Effector CD4-positive, alpha-beta T cell (primary cell): ENCODE results near the gene FGF12.

ENCODE experiments used
- DNase-seq: peaks from one replicate; pipeline ENCODE4 v3.0.0-alpha.2; 2020

Gene FGF12

DNA sequence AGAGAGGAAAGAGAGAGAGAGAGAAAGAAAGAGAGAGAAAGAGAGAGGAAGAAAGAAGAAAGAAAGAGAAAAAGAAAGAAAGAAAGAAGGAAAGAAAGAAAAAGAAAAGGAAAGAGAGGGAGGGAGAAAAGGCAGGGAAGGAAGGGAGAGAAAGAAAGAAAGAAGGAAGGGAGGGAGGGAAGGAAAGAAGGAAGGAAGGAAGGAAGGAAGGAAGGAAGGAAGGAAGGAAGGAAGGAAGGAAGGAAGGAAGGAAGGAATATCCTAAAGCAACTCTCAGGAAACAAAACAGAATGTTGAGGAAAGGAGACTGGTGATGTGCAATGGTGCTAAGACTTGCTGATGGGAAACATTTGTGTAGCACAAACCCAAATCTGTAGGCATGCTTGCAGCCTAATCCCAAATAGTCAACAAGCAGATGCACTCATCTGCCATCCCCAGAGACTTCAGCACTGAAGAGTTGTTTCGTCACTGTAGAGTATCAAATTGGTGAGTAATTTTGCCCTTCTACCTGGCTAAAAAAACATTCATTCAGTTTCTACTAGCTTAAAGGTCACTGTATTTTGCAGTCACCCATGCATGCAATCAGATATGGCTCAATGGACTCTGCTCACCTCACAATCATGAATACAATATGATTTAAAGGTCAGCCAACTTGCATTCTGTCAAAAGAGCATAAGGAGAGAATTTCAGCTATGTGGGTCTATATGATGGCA is 480.3 kb downstream of the FGF12 start:
- no peak for DNase-seq

DNA sequence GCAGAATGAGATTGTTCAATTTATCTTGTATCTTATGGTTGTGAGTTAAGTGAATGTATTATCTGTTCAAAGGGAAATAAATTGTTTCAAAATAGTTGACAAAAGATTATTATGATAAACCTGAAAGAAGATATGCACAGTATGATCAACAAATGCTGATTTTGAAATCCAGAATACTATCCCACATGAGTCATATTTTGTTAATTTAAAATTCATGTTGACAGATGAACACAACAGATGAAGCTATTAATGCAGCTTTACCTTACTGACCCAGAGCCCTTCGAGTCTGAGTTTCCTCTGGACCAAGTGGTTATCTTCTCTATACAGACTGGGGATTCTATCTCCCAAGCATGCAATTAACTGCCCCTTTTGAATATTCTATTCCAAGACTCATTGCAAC is 482.8 kb downstream of the FGF12 start:
- no peak for DNase-seq

- DNase-seq = no peak
Observed at GRCh38 chr3:192239956-192240355, 487.4 kb downstream of the FGF12 start.

DNA sequence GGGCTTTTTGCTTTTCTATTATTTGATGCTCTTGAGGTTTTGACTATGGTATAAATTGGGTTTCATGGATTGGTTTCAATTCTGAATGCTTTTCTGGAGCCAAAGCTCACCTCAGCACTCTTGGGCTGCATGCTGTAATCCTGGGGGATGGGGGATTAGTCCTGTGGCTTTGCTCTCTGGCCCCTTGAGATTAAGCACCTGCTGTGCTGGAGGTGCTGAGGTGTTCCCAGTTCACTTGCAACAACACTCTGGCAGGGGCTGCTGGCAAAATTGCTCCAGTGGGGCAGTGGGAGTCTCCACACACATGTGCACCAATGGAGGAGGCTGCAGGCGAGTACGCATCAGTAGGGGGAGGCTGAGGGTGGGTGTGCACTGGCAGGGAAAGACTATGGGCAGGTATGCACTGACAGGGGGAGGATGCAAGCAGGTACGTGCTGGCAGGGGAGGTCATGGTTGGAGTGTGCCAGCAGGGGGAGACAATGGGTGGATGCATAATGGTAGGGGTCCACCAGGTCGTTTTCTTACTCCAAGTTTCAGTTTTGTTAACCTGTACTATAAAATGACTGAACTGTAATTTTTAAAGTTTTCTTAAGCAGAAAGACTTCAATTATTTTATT is 489.2 kb downstream of the FGF12 start:
- DNase-seq = no peak

DNA sequence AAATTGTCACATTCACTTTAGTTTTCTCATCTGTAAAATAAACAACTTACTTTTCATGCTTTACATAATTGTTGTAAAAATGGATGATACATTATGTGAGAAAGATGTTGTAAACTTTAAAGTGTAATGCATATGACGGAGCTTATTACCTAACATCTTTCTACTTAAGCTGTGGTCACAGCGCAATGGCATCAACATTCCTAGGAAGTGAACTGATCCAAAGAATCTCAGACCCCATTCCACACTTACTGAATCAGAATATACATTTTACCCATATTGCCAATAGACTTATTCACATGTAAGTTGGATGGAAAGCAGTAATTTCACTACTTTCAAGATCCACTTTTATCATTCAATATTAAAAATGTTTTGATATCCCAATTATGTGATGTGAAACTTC is 497.5 kb downstream of the FGF12 start:
- no peak for DNase-seq

DNA sequence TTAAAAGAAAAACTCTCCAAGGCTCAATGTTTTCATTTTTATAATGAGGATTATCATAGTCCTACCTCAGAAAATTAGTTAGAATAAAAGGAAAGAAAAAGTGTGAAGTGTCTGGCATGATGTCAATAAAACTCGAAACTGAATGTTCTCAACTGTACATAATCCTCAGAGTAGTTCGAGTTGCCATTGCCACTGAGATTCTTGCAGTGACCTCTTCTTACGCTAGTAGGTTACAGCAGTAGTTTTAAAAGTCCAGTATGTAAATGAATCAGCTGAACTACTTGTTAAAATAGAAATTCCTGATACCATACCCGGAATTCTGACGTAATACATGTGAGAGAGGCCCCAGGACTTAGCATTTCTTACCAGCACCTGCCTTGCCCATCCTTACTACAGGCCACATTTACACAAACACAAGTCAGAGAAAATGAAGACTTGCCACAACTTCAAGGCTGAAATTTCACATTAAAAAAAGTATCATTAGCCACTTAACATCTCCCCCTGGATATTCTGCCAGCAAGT is 502.6 kb downstream of the FGF12 start:
- DNase-seq = no peak

DNA sequence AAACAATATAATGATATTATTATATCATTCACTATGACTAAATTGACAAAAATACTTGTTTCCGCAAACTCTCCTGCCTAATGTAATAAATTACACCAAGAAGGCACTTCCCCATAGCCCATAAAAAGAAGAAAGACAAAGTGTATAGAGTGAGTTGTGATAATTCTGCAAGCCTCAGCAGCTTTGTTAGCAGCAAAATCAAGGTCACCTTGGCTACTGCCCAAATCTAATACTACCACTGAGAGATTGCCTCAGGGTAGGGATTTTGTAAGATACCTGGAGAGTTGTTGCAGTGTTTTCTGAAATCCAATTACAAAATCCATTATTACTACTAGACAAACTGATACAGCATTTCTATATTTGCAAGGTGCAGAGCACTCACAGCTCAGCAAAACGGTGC is 503.5 kb downstream of the FGF12 start:
- no peak for DNase-seq

DNA sequence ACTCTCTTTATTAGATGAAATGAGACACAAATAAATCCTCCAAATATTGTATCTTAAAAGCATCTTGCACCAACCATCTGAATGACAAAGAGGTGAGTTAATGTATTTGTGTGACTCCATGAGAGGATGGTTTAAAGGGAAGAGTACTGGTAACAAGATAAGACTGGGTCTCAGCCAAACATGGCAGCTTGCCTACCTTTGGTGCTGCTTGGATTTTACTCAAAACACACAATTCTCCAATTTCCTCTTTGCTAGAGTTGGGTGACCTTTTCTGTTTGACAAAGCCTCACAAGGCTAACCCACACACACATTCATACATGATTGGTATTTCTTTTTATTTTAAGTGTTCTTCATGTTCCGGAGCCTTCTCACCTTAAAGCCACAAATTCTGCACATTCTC is 506.4 kb downstream of the FGF12 start:
- no peak for DNase-seq

- DNase-seq = no peak
Observed at GRCh38 chr3:192219926-192220325, 507.4 kb downstream of the FGF12 start.

DNA sequence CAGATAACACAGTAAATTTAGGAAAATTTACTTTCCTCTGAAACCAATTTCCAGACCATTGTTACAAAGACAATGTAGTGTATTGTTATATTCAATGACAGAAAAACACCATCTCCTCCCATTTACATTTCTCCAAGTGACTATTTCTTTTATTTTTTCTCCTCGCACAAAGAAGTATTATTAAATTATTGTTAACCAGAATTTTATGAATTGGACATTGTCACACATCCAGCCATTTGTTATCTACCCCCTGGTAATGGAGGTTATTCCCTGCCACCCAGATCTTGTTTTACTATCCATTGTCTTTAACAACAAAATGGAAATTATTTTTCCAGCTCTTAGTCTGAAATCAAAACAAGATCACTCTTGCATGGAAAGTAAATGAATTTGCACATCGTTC is 511.3 kb downstream of the FGF12 start:
- DNase-seq = no peak

DNA sequence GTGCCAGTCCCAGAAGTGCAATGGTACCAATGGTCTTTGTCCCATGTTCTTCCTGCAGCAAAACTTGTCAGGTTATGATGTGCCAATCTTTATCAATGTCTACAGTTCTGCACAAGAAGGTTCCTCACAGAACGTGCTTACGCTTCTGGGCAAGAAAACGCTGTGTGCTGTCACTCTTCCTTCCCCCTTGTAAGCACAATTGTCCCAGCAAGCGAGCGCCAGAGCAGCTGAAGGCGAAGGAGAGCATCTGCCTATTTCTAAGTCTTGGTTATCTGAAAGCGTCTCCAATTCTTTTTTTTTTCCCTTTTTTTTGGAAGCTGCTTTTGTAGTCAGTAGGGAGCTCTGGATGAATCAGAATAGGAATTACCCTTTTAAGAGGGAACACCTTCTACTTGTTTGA is 514.4 kb downstream of the FGF12 start:
- DNase-seq = no peak

DNA sequence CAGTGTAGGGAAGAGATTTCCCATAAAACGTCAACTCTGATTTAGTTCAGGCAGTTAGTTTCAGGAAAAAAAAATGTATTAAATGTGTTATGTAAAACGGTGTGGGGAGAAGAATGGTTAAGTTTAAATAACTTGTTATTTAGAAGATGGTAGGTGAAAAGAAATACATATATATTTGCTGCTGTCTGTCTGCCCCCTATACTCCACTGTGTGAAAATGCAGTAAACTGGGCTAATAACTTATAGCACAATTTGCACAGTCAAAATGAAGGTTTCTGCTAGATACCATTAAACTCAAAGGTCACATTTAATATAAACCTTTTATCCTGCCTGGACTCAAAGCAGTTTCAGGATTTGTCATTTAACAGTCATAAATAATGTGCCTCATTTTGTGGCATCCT is 515.0 kb downstream of the FGF12 start:
- no peak for DNase-seq

DNA sequence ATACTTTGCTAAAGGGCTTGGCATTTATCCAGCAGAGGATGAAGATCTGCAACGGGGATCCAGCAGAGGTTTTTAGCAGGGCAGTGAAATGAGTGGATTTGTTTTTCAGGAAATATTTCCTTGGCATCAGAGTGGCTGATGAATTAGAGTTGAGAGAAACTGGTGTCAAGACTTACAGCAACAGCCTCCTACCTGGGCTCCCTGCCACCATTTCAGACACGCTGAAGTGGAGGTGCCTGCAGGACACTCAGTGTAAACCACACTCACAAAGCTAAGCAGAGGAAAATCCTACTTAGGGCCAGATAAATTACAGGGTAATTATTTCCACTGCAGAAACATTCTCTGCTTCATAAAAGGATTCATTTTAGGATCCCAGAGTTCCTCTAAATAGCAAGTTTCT is 519.7 kb downstream of the FGF12 start:
- DNase-seq = no peak

GRCh38 chr3:192207239-192207638 is 520.1 kb downstream of the FGF12 start:
- DNase-seq = no peak

GRCh38 chr3:192194085-192194484 is 533.3 kb downstream of the FGF12 start:
- DNase-seq = no peak

DNA sequence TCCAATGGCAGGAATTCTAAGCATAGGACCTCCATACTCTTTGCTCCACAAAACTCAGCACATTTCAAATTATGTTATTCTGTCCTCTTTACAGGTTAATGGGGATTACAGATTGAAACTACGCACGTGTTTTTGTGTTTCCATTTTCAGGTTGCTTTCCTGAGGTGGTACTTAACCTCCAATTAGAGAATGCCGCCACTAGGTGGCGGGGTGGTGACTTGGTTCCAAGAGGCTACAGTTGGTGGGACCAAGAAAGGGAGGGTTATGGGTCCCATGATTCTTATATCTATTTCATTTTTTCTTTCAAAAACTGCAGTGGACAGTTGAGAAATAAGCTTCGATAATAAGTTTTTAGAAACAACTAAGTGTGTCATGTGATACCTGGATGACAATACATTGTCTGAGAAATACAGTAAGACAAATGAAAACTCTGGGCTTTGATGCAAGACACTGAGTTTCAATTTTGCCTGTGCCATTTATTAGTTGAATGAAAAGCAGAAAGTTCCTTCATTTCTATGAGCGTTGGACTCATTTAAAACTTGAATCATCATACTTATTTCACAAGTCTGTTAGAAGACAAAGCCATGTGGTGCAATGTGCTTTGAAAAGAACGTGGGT is 539.0 kb downstream of the FGF12 start:
- DNase-seq = no peak

GRCh38 chr3:192187485-192188051 is 539.8 kb downstream of the FGF12 start:
- no peak for DNase-seq

- DNase-seq = no peak
Observed at GRCh38 chr3:192186498-192186897, 540.8 kb downstream of the FGF12 start.

GRCh38 chr3:192186045-192186444 is 541.3 kb downstream of the FGF12 start:
- no peak for DNase-seq

DNA sequence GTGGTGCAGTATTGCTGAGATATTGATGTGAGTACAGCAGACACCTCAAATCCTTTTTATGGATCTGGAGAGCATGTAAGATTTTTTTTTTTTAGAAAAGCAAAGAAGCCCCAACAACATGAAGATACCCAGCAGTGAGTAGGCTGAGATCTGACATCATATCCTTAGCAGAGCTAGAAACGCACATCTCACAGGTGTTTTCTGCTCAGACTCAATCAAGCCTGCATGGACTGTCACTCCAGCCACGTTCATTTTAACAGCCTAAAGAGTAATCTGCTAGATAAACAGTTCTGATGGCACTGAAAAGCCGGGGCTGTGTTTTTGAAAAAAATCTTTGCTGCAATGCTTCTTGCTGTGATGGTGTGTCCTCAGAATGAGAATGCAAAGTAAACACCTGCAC is 544.2 kb downstream of the FGF12 start:
- no peak for DNase-seq

DNA sequence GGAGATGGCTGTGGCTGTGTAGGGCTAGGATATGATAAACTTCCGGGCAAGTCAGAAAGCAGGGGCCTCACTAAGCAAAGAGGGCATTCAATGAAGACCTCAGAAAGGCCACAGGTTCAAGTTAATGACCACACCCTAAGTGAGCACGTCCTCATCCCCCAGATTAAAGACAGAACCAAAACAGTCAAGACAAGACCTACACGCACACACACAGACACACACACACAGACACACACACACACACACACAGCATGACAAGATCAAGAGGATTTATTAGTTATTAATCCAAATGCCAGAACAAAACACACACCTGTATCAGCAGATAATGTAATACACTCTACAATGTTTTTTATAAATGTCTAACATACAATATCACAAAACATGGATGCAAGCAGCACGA is 546.2 kb downstream of the FGF12 start:
- DNase-seq = no peak

GRCh38 chr3:192177383-192177782 is 550.0 kb downstream of the FGF12 start:
- DNase-seq = no peak

- no peak for DNase-seq
Observed at GRCh38 chr3:192174283-192174682, 553.1 kb downstream of the FGF12 start.

- DNase-seq = no peak
Observed at GRCh38 chr3:192171213-192171612, 556.1 kb downstream of the FGF12 start.
